ENCODE measurements around the gene DAAM2.

GRCh38 chr6:39899554-39900295 is 107.5 kb downstream of the DAAM2 start:
- TF ChIP-seq CTCF (IDR thresholded peaks at IDR 0.05) (no peak), POLR2A (IDR thresholded peaks at IDR 0.05) (no peak)

Data from right lobe of liver (tissue), 4 donors.